Activated T-helper 1 cell treated with Interleukin-2 at 50 U/mL for 16 hours (primary cell): ENCODE measurements around the gene TMEM98.
"Not testable (repeated sequence)": the region's sequence is repeated elsewhere in the genome, so short reads cannot be mapped to it uniquely, and the experiment has no call there.

ENCODE experiments used
- DNase-seq: peaks from one replicate; pipeline ENCODE4 v3.0.0-alpha.2; 2020; ENCODE audit warnings: low read depth

Gene TMEM98

GRCh38 chr17:32943647-32944191 is 15.8 kb downstream of the TMEM98 start:
- DNase-seq, result no peak

GRCh38 chr17:32944248-32945020 is 16.5 kb downstream of the TMEM98 start:
- no peak for DNase-seq

- no peak for DNase-seq
Measured at GRCh38 chr17:32946375-32947135, 18.6 kb downstream of the TMEM98 start.

- DNase-seq, result no peak
Measured at GRCh38 chr17:32947736-32948135, 19.8 kb downstream of the TMEM98 start.

GRCh38 chr17:32949181-32949580 is 21.2 kb downstream of the TMEM98 start:
- no peak for DNase-seq

GRCh38 chr17:32952491-32952890 is 24.5 kb downstream of the TMEM98 start:
- not testable (repeated sequence) for DNase-seq

- DNase-seq, result no peak
Measured at GRCh38 chr17:32953045-32953444, 25.1 kb downstream of the TMEM98 start.

GRCh38 chr17:32953857-32954256 is 25.9 kb downstream of the TMEM98 start:
- no peak for DNase-seq

GRCh38 chr17:32954477-32954876 is 26.5 kb downstream of the TMEM98 start:
- DNase-seq, result no peak

GRCh38 chr17:32955155-32955554 is 27.2 kb downstream of the TMEM98 start:
- DNase-seq, result no peak

- DNase-seq, result no peak
Measured at GRCh38 chr17:32956240-32956970, 28.5 kb downstream of the TMEM98 start.

- no peak for DNase-seq
Measured at GRCh38 chr17:32958418-32958817, 30.5 kb downstream of the TMEM98 start.

GRCh38 chr17:32960815-32961214 is 32.9 kb downstream of the TMEM98 start:
- DNase-seq, result no peak

GRCh38 chr17:32962320-32962711 is 34.4 kb downstream of the TMEM98 start:
- no peak for DNase-seq

- no peak for DNase-seq
Measured at GRCh38 chr17:32964541-32964940, 36.6 kb downstream of the TMEM98 start.

- DNase-seq, result not testable (repeated sequence)
Measured at GRCh38 chr17:32969231-32969630, 41.3 kb downstream of the TMEM98 start.

- DNase-seq, result no peak
Measured at GRCh38 chr17:32970281-32970680, 42.3 kb downstream of the TMEM98 start.

GRCh38 chr17:32971171-32971570 is 43.2 kb downstream of the TMEM98 start:
- no peak for DNase-seq

GRCh38 chr17:32976131-32976530 is 48.2 kb downstream of the TMEM98 start:
- DNase-seq, result no peak

- no peak for DNase-seq
Measured at GRCh38 chr17:32976605-32977004, 48.7 kb downstream of the TMEM98 start.

GRCh38 chr17:32980230-32980629 is 52.3 kb downstream of the TMEM98 start:
- DNase-seq, result no peak

- not testable (repeated sequence) for DNase-seq
Measured at GRCh38 chr17:32981611-32982010, 53.7 kb downstream of the TMEM98 start.
